NCI-H69 (cell line): Measurements from ENCODE around the gene ISCU.

Experiments used
- DNase-seq: peaks from one replicate; lab custom pipeline; 2025; lab: John Stamatoyannopoulos, UW

The ISCU gene

GRCh38 chr12:108603743-108604142 lies 41.3 kb downstream of the ISCU start:
- DNase-seq: no peak

GRCh38 chr12:108604208-108604941 lies 42.0 kb downstream of the ISCU start:
- DNase-seq: peak; percentile 51

GRCh38 chr12:108605000-108605689 lies 42.7 kb downstream of the ISCU start:
- DNase-seq: no peak

- no peak for DNase-seq
These were observed 43.5 kb downstream of the ISCU start for GRCh38 chr12:108605690-108606406.

- peak; percentile 59 for DNase-seq
These were observed 44.1 kb downstream of the ISCU start for GRCh38 chr12:108606492-108606891.

- no peak for DNase-seq
These were observed 45.7 kb downstream of the ISCU start for GRCh38 chr12:108607981-108608600.

- DNase-seq: no peak
These were observed 46.2 kb downstream of the ISCU start for GRCh38 chr12:108608616-108609015.

GRCh38 chr12:108609537-108610335 lies 47.3 kb downstream of the ISCU start:
- no peak for DNase-seq

GRCh38 chr12:108610336-108610815 lies 48.0 kb downstream of the ISCU start:
- DNase-seq: no peak

- no peak for DNase-seq
These were observed 48.6 kb downstream of the ISCU start for GRCh38 chr12:108610856-108611605.

GRCh38 chr12:108611884-108612415 lies 49.6 kb downstream of the ISCU start:
- DNase-seq: peak; percentile 46

GRCh38 chr12:108612788-108613282 lies 50.4 kb downstream of the ISCU start:
- peak; percentile 87 for DNase-seq

- no peak for DNase-seq
These were observed 51.2 kb downstream of the ISCU start for GRCh38 chr12:108613548-108613947.

- no peak for DNase-seq
These were observed 51.6 kb downstream of the ISCU start for GRCh38 chr12:108614041-108614440.

GRCh38 chr12:108614639-108615038 lies 52.2 kb downstream of the ISCU start:
- no peak for DNase-seq

- no peak for DNase-seq
These were observed 53.5 kb downstream of the ISCU start for GRCh38 chr12:108615918-108616317.

GRCh38 chr12:108616359-108616758 lies 54.0 kb downstream of the ISCU start:
- no peak for DNase-seq

GRCh38 chr12:108616941-108617858 lies 54.8 kb downstream of the ISCU start:
- DNase-seq: peak; percentile 22
